Medulla oblongata (tissue), 1 donor: ENCODE results near the gene GRM7.

Experiments
- DNase-seq: peaks from one replicate; pipeline ENCODE4 v3.0.0-alpha.2; 2015; ENCODE audit errors: extremely low spot score

GRM7 gene

DNA sequence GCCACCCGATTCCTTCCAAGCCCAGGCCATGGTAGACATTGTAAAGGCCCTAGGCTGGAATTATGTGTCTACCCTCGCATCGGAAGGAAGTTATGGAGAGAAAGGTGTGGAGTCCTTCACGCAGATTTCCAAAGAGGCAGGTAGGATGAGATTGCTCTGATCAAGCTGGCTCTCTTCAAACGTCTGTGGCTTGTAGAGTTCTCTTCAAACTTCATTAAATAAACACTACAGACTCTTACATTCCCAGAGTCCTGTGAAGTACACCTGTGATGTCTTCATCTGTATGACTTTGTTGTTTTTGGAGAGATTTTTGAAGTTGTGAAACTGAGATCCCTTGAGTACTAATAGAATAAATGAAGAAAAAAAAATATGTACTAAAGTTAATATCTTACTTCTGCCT, 285.6 kb downstream of the GRM7 start:
- DNase-seq, result no peak

GRCh38 chr3:7158516-7158915, 297.6 kb downstream of the GRM7 start:
- no peak for DNase-seq

- no peak for DNase-seq
Measured at GRCh38 chr3:7160689-7161088, 299.8 kb downstream of the GRM7 start.

- peak; percentile 29 for DNase-seq
Measured at GRCh38 chr3:7166460-7166859, 305.5 kb downstream of the GRM7 start.

- no peak for DNase-seq
Measured at GRCh38 chr3:7171493-7171892, 310.6 kb downstream of the GRM7 start.

GRCh38 chr3:7172996-7173395, 312.1 kb downstream of the GRM7 start:
- DNase-seq, result no peak

GRCh38 chr3:7188551-7188950, 327.6 kb downstream of the GRM7 start:
- DNase-seq, result no peak

GRCh38 chr3:7190095-7190494, 329.2 kb downstream of the GRM7 start:
- no peak for DNase-seq

- no peak for DNase-seq
Measured at GRCh38 chr3:7193269-7193668, 332.4 kb downstream of the GRM7 start.

- no peak for DNase-seq
Measured at GRCh38 chr3:7194071-7194835, 333.3 kb downstream of the GRM7 start.

DNA sequence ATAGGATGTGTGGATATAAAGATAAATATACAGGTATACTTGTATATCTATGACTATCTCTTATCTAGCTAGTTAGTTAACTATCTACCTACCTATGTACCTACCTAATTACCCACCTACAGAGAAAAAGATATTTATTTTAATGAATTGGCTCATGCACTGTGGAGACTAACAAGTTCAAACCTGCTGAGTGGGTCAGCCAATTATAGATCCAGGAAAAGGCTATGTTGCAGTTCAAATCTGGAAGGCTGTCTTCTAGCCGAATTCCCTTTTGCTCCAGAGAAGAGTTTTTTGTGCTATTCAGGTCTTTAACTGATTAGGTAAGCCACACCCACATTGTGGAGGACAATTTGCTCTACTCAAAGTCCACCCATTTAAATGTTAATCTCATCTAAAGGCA, 335.0 kb downstream of the GRM7 start:
- no peak for DNase-seq

GRCh38 chr3:7201784-7202183, 340.9 kb downstream of the GRM7 start:
- no peak for DNase-seq

DNA sequence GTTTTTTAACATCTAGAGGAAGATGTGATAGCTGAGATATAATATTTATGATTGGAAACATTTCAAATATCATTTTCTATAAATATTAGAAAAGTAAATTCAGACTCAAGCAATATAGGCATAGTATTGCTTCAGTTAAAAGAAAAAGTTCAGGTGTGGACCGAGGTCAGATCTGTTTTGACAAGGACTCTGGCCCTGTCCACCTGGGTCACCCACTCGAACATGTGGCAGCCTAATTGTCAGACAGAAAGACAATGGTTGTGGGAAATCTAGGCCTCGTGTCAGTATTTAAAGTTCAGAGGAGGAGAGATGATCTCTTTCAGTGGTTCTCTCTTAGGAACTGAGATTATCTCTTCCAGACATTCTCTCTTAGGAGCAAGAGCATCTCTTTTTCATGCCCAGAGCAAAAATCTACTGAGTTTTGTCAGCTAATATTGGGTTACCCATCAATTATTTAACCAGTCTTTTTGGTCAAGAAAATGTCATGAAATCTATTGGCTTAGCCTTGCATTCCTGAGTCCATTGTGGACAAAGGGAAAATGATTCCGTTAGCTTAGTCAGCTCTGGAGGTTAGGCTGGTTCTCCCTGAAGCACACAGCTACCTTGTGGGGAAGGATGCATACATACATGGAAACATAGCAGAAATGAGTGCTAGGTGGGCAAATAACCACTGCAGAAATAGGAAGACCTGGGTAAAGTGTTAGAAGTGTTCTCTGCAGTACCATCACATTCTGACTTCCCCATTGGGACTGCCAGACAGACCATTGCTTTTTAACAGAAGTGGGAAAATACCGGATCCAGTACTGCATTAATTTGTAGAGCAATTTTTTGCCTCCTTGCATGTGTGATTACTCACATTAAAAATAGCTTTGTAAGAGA, 343.3 kb downstream of the GRM7 start:
- no peak for DNase-seq

- DNase-seq, result no peak
Measured at GRCh38 chr3:7204848-7205156, 343.9 kb downstream of the GRM7 start.

DNA sequence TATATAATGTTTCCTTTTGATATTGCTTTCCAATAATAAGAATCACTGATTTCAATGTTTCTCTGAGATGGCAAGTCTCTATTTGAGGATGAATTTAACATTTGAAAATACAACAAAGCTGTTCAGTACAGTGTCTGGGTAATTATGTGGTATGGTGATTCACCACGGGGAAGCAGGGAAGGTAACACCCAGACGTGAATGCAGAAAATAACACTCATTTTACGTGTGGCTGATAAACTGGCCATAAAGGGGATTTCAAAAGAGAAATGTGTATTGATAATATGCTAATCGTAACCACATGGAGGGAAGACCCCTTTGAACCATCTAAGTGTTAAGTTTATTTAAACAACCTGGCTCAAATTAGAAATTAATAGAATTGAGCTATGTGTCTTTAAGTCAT, 344.6 kb downstream of the GRM7 start:
- DNase-seq, result no peak

DNA sequence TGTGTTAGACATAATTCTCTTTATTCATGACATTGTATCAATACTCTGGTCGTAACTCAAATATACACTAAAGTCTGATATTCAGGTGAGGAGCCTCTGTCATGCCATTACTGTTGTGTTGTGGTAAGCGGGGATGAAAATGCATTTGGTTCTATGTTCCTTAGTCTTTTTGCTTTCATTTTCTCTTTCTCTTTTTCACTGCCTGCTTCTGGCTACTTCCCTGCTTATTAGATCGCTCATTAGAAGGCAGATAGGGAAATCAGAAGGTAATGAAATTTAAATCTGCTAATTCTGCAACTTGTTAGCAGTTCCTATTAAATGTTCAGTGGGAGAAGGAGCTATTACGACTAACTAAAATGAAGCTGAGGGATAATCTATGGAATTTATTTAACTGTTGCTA, 345.0 kb downstream of the GRM7 start:
- DNase-seq, result peak; percentile 28

DNA sequence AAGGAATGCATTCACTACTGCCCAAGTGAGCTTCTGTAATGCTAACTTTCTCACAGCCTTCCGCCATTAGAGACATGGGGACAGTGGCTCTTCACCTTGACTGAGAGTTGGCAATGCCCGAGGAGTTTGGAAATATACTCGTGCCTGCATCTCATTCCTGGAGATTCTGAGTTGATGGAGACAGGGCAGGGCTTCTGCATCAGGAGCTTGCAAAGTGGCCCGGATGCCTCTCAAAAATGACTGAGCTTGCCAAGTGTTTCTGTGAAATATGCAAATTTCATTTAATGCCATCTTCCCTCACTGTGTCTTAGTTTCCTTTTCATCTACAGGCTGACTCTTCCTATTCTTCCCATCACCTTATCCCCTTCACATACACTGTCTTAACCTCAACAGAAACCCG, 346.2 kb downstream of the GRM7 start:
- no peak for DNase-seq

- no peak for DNase-seq
Measured at GRCh38 chr3:7207928-7208327, 347.0 kb downstream of the GRM7 start.

GRCh38 chr3:7209098-7209497, 348.2 kb downstream of the GRM7 start:
- no peak for DNase-seq

GRCh38 chr3:7211740-7212139, 350.8 kb downstream of the GRM7 start:
- DNase-seq, result no peak

- no peak for DNase-seq
Measured at GRCh38 chr3:7215706-7216105, 354.8 kb downstream of the GRM7 start.

GRCh38 chr3:7226393-7226792, 365.5 kb downstream of the GRM7 start:
- DNase-seq, result no peak

- DNase-seq, result no peak
Measured at GRCh38 chr3:7238565-7239295, 377.8 kb downstream of the GRM7 start.
